HEK293 (cell line): Measurements from ENCODE around the gene SPOUT1.

Experiments used
- BCL11B ChIP-seq: fragments of 450-650 bp; formaldehyde crosslinking; IDR thresholded peaks from 2 replicates; pipeline ENCODE4 v1.5.1; 2016; ENCODE audit warnings: low read depth, missing biosample characterization, missing genetic modification characterization
- HOXA7 ChIP-seq: sonication (generic); formaldehyde crosslinking; IDR thresholded peaks from 2 replicates; pipeline ENCODE4 v1.8.1; 2022; ENCODE audit warnings: missing genetic modification reagents, borderline replicate concordance
- KLF10 ChIP-seq: fragments of 450-650 bp; IDR thresholded peaks from 2 replicates; pipeline ENCODE4 v1.5.1; 2018; ENCODE audit warnings: missing biosample characterization, mild to moderate bottlenecking, missing genetic modification characterization
- KLF8 ChIP-seq: fragments of 450-650 bp; formaldehyde crosslinking; IDR thresholded peaks from 2 replicates; pipeline ENCODE4 v1.5.1; 2016; ENCODE audit warnings: missing biosample characterization, missing genetic modification characterization
- PRDM1 ChIP-seq: fragments of 450-650 bp; formaldehyde crosslinking; IDR thresholded peaks from 2 replicates; pipeline ENCODE4; 2016; ENCODE audit warnings: missing biosample characterization, missing genetic modification characterization
- SP3 ChIP-seq: fragments of 450-650 bp; formaldehyde crosslinking; IDR thresholded peaks from 2 replicates; pipeline ENCODE4 v1.5.1; 2016; ENCODE audit warnings: missing biosample characterization, missing genetic modification characterization
- YY2 ChIP-seq: fragments of 450-650 bp; formaldehyde crosslinking; IDR thresholded peaks from 2 replicates; pipeline ENCODE4 v1.5.1; 2016; ENCODE audit warnings: missing biosample characterization, missing genetic modification characterization
- ZBTB8A ChIP-seq: fragments of 450-650 bp; formaldehyde crosslinking; IDR thresholded peaks from 2 replicates; pipeline ENCODE4 v1.5.1; 2016; ENCODE audit warnings: missing biosample characterization, missing genetic modification characterization
- ZFHX2 ChIP-seq: fragments of 450-650 bp; formaldehyde crosslinking; conservative IDR thresholded peaks from 2 replicates; pipeline ENCODE4 v1.5.1; 2016; ENCODE audit warnings: missing biosample characterization, missing genetic modification characterization
- ZNF157 ChIP-seq: fragments of 450-650 bp; formaldehyde crosslinking; IDR thresholded peaks from 2 replicates; pipeline ENCODE4 v1.5.1; 2016; ENCODE audit warnings: missing biosample characterization, missing genetic modification characterization
- ZNF2 ChIP-seq: fragments of 450-650 bp; formaldehyde crosslinking; IDR thresholded peaks from 2 replicates; pipeline ENCODE4 v1.5.1; 2016; ENCODE audit warnings: missing biosample characterization, missing genetic modification characterization
- ZNF214 ChIP-seq: fragments of 450-650 bp; formaldehyde crosslinking; IDR thresholded peaks from 2 replicates; pipeline ENCODE4 v1.5.1; 2017; ENCODE audit warnings: missing biosample characterization, mild to moderate bottlenecking, missing genetic modification characterization, borderline replicate concordance
- ZNF302 ChIP-seq: fragments of 450-650 bp; formaldehyde crosslinking; IDR thresholded peaks from 2 replicates; pipeline ENCODE4 v1.5.1; 2016; ENCODE audit warnings: missing biosample characterization, missing genetic modification characterization, low read depth
- ZNF324 ChIP-seq: fragments of 450-650 bp; formaldehyde crosslinking; IDR thresholded peaks from 2 replicates; pipeline ENCODE4 v1.5.1; 2016; ENCODE audit warnings: missing biosample characterization, missing genetic modification characterization
- ZNF423 ChIP-seq: fragments of 450-650 bp; formaldehyde crosslinking; IDR thresholded peaks from 2 replicates; pipeline ENCODE4 v1.5.1; 2016; ENCODE audit warnings: missing biosample characterization, missing genetic modification characterization
- ZNF521 ChIP-seq: fragments of 450-650 bp; formaldehyde crosslinking; IDR thresholded peaks from 2 replicates; pipeline ENCODE4 v1.5.1; 2017; ENCODE audit warnings: missing biosample characterization, mild to moderate bottlenecking, missing genetic modification characterization
- ZNF623 ChIP-seq: fragments of 450-650 bp; formaldehyde crosslinking; IDR thresholded peaks from 2 replicates; pipeline ENCODE4 v1.5.1; 2016; ENCODE audit warnings: missing biosample characterization, missing genetic modification characterization
- ZNF624 ChIP-seq: fragments of 450-650 bp; formaldehyde crosslinking; IDR thresholded peaks from 2 replicates; pipeline ENCODE4 v1.5.1; 2017; ENCODE audit warnings: missing biosample characterization, missing genetic modification characterization
- ZNF626 ChIP-seq: fragments of 450-650 bp; sonication (Bioruptor Pico); formaldehyde crosslinking; IDR thresholded peaks from 2 replicates; pipeline ENCODE4 v1.5.1; 2018; ENCODE audit warnings: missing biosample characterization, missing genetic modification characterization, inconsistent platforms
- ZNF654 ChIP-seq: fragments of 450-650 bp; formaldehyde crosslinking; IDR thresholded peaks from 2 replicates; pipeline ENCODE4 v1.5.1; 2016; ENCODE audit warnings: low read depth, missing biosample characterization, missing genetic modification characterization
- ZNF670 ChIP-seq: fragments of 450-650 bp; formaldehyde crosslinking; IDR thresholded peaks from 2 replicates; pipeline ENCODE4 v1.5.1; 2016; ENCODE audit warnings: missing biosample characterization, missing genetic modification characterization, low read depth
- ZNF747 ChIP-seq: fragments of 450-650 bp; formaldehyde crosslinking; IDR thresholded peaks from 2 replicates; pipeline ENCODE4 v1.5.1; 2016; ENCODE audit warnings: missing biosample characterization, missing genetic modification characterization
- ZNF776 ChIP-seq: fragments of 450-650 bp; formaldehyde crosslinking; IDR thresholded peaks from 2 replicates; pipeline ENCODE4 v1.5.0; 2017; ENCODE audit warnings: missing biosample characterization, missing genetic modification characterization, borderline replicate concordance
- ZNF785 ChIP-seq: fragments of 450-650 bp; formaldehyde crosslinking; IDR thresholded peaks from 2 replicates; pipeline ENCODE4 v1.5.1; 2016; ENCODE audit warnings: missing biosample characterization, missing genetic modification characterization
- TF ChIP-seq, protein P1 (sequence below): sonication (generic); formaldehyde crosslinking; IDR thresholded peaks from 2 replicates; pipeline ENCODE4 v1.8.1; 2022; ENCODE audit warnings: mild to moderate bottlenecking, moderate library complexity, missing genetic modification reagents
- TF ChIP-seq, protein P2 (sequence below): fragments of 450-650 bp; formaldehyde crosslinking; conservative IDR thresholded peaks from 2 replicates; pipeline ENCODE4 v1.5.1; 2016; ENCODE audit warnings: low read depth, missing biosample characterization, missing genetic modification characterization
- TF ChIP-seq, protein P3 (sequence below): fragments of 450-650 bp; IDR thresholded peaks from 2 replicates; pipeline ENCODE4 v1.5.1; 2018; ENCODE audit warnings: missing biosample characterization, mild to moderate bottlenecking, missing genetic modification characterization
- TF ChIP-seq, protein P4 (sequence below): fragments of 450-650 bp; formaldehyde crosslinking; IDR thresholded peaks from 2 replicates; pipeline ENCODE4 v1.5.1; 2016; ENCODE audit warnings: missing biosample characterization, missing genetic modification characterization
- TF ChIP-seq, protein P5 (sequence below): fragments of 450-650 bp; formaldehyde crosslinking; IDR thresholded peaks from 2 replicates; pipeline ENCODE4 v1.5.1; 2016; ENCODE audit warnings: missing biosample characterization, missing genetic modification characterization
- TF ChIP-seq, protein P6 (sequence below): fragments of 450-650 bp; formaldehyde crosslinking; IDR thresholded peaks from 2 replicates; pipeline ENCODE4 v1.5.1; 2016; ENCODE audit warnings: missing biosample characterization, missing genetic modification characterization, borderline replicate concordance

The SPOUT1 gene

DNA sequence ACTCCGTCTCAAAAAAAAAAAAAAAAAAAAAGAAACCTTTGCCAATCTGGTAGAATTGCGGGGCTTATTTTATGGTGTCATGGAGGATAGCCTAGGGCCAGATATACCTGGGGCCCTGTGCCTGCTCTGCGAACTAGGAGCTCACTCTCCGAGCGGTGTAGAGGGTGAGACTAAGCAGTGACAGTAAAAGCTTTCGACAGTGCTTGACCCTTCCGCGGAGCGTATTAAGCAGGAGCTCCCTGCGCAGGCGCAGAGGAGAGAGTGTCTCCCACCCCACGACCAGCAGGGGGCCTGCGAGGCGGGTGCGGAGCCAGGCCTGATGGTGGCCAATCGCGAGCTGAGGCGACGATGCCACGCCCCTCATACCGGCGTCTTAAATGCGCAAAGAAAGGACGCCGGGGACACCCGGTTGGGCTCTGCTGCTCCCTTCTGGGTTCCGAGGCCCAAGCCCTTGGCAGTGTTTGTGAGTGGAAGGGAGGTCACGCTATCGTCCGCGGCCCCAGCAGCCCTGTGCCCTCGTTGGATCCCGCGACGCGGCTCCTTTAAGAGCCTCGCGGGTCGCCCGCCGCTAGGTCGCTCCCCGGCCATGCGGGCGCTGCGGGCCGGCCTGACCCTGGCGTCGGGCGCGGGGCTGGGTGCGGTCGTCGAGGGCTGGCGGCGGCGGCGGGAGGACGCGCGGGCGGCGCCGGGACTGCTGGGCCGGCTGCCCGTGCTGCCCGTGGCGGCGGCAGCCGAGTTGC lies 11.3 kb downstream of the SPOUT1 start, which contains the start of gene ENDOG (continued):
- TF ChIP-seq ZNF324 (tag by site-specific recombination) (no peak), ZNF2 (no peak), YY2 (no peak), ZNF785 (tag by site-specific recombination) (no peak), ZNF626 (no peak), ZNF747 (tag by site-specific recombination) (no peak), KLF10 (tag by site-specific recombination) (peak; percentile 89), ZNF302 (no peak), KLF8 (tag by site-specific recombination) (peak; percentile 88), ZNF654 (tag by site-specific recombination) (no peak), PRDM1 (tag by site-specific recombination) (peak; percentile 73; the same call in 1 of the 2 replicates), ZNF423 (tag by site-specific recombination) (no peak), ZFHX2 (tag by site-specific recombination) (no peak), SP3 (peak; percentile 78), BCL11B (tag by site-specific recombination) (no peak), HOXA7 (CRISPR knock-in tag) (no peak), ZNF157 (no peak), ZNF214 (tag by site-specific recombination) (no peak), ZNF623 (no peak), ZNF521 (tag by site-specific recombination) (no peak), ZBTB8A (tag by site-specific recombination) (peak; percentile 88), ZNF670 (tag by site-specific recombination) (no peak), ZNF624 (tag by site-specific recombination) (no peak), ZNF776 (tag by site-specific recombination) (no peak)
- TF ChIP-seq, protein P1, sequence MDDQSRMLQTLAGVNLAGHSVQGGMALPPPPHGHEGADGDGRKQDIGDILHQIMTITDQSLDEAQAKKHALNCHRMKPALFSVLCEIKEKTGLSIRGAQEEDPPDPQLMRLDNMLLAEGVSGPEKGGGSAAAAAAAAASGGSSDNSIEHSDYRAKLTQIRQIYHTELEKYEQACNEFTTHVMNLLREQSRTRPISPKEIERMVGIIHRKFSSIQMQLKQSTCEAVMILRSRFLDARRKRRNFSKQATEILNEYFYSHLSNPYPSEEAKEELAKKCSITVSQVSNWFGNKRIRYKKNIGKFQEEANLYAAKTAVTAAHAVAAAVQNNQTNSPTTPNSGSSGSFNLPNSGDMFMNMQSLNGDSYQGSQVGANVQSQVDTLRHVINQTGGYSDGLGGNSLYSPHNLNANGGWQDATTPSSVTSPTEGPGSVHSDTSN (CRISPR knock-in tag), result no peak
- TF ChIP-seq, protein P2, sequence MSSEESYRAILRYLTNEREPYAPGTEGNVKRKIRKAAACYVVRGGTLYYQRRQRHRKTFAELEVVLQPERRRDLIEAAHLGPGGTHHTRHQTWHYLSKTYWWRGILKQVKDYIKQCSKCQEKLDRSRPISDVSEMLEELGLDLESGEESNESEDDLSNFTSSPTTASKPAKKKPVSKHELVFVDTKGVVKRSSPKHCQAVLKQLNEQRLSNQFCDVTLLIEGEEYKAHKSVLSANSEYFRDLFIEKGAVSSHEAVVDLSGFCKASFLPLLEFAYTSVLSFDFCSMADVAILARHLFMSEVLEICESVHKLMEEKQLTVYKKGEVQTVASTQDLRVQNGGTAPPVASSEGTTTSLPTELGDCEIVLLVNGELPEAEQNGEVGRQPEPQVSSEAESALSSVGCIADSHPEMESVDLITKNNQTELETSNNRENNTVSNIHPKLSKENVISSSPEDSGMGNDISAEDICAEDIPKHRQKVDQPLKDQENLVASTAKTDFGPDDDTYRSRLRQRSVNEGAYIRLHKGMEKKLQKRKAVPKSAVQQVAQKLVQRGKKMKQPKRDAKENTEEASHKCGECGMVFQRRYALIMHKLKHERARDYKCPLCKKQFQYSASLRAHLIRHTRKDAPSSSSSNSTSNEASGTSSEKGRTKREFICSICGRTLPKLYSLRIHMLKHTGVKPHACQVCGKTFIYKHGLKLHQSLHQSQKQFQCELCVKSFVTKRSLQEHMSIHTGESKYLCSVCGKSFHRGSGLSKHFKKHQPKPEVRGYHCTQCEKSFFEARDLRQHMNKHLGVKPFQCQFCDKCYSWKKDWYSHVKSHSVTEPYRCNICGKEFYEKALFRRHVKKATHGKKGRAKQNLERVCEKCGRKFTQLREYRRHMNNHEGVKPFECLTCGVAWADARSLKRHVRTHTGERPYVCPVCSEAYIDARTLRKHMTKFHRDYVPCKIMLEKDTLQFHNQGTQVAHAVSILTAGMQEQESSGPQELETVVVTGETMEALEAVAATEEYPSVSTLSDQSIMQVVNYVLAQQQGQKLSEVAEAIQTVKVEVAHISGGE (tag by site-specific recombination), result 0 out of 2 replicates have a peak, but pooled peaks have one; percentile 18
- TF ChIP-seq, protein P3, sequence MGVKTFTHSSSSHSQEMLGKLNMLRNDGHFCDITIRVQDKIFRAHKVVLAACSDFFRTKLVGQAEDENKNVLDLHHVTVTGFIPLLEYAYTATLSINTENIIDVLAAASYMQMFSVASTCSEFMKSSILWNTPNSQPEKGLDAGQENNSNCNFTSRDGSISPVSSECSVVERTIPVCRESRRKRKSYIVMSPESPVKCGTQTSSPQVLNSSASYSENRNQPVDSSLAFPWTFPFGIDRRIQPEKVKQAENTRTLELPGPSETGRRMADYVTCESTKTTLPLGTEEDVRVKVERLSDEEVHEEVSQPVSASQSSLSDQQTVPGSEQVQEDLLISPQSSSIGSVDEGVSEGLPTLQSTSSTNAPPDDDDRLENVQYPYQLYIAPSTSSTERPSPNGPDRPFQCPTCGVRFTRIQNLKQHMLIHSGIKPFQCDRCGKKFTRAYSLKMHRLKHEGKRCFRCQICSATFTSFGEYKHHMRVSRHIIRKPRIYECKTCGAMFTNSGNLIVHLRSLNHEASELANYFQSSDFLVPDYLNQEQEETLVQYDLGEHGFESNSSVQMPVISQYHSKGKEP (tag by site-specific recombination), result no peak
- TF ChIP-seq, protein P4, sequence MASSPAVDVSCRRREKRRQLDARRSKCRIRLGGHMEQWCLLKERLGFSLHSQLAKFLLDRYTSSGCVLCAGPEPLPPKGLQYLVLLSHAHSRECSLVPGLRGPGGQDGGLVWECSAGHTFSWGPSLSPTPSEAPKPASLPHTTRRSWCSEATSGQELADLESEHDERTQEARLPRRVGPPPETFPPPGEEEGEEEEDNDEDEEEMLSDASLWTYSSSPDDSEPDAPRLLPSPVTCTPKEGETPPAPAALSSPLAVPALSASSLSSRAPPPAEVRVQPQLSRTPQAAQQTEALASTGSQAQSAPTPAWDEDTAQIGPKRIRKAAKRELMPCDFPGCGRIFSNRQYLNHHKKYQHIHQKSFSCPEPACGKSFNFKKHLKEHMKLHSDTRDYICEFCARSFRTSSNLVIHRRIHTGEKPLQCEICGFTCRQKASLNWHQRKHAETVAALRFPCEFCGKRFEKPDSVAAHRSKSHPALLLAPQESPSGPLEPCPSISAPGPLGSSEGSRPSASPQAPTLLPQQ, result peak; percentile 100
- TF ChIP-seq, protein P5, sequence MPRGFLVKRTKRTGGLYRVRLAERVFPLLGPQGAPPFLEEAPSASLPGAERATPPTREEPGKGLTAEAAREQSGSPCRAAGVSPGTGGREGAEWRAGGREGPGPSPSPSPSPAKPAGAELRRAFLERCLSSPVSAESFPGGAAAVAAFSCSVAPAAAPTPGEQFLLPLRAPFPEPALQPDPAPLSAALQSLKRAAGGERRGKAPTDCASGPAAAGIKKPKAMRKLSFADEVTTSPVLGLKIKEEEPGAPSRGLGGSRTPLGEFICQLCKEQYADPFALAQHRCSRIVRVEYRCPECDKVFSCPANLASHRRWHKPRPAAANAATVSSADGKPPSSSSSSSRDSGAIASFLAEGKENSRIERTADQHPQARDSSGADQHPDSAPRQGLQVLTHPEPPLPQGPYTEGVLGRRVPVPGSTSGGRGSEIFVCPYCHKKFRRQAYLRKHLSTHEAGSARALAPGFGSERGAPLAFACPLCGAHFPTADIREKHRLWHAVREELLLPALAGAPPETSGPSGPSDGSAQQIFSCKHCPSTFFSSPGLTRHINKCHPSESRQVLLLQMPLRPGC (tag by site-specific recombination), result no peak
- TF ChIP-seq, protein P6, sequence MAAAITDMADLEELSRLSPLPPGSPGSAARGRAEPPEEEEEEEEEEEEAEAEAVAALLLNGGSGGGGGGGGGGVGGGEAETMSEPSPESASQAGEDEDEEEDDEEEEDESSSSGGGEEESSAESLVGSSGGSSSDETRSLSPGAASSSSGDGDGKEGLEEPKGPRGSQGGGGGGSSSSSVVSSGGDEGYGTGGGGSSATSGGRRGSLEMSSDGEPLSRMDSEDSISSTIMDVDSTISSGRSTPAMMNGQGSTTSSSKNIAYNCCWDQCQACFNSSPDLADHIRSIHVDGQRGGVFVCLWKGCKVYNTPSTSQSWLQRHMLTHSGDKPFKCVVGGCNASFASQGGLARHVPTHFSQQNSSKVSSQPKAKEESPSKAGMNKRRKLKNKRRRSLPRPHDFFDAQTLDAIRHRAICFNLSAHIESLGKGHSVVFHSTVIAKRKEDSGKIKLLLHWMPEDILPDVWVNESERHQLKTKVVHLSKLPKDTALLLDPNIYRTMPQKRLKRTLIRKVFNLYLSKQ, result no peak
